Posterior vena cava (tissue), 2 donors: ENCODE measurements around the gene DLX3. TPM values are rescaled to one million over a fixed set of nuclear protein-coding genes. Genes with fewer than 3 reads are reported as not detected.

ENCODE experiments used
- DNase-seq: peaks from one replicate; pipeline ENCODE4 v3.0.0-alpha.2; 2020; ENCODE audit warnings: low spot score
- intact Hi-C, 2 donors: fragments of 100-400 bp; cut with DNase I; formaldehyde crosslinking; loops; one replicate each; pipeline versions ENCODE4 v1.14.1 to v1.14.2; 2022 to 2023
- total RNA-seq, 2 donors: library from RNA; stranded (reverse); fragmentation: NEBNext Ultra II Directional; extraction: Animal tissue kit (Norgen Biotek cat#: 25700); gene quantifications; one replicate each; pipeline ENCODE4 v1.2.1, GENCODE V29; 2021
- donor health status: DM: yes; HTN: yes; CAD: no.
- donor health status: DM: yes; HTN: yes; CAD: no.

DLX3 gene
- total RNA-seq, 2 donors from 2014 or later: 0.23 TPM; not detected in 1

GRCh38 chr17:49980703-49981197 is 14.3 kb downstream of the DLX3 start:
- no peak for DNase-seq
- intact Hi-C loops: no loop called here

GRCh38 chr17:49979748-49980479 is 15.1 kb downstream of the DLX3 start:
- intact Hi-C loops: no loop called here
- DNase-seq: no peak

GRCh38 chr17:49978501-49978900 is 16.5 kb downstream of the DLX3 start:
- no peak for DNase-seq

GRCh38 chr17:49977463-49978389 is 17.3 kb downstream of the DLX3 start:
- DNase-seq: no peak
- intact Hi-C loops: no loop called here

More at GRCh38 chr17:49978501-49978900, 16.5 kb downstream of the DLX3 start:
- intact Hi-C loops: no loop called here

- intact Hi-C loops: no loop called here
These were observed 18.2 kb downstream of the DLX3 start for GRCh38 chr17:49976828-49977202.

GRCh38 chr17:49976163-49976827 is 18.7 kb downstream of the DLX3 start:
- intact Hi-C loops: no loop called here

More at GRCh38 chr17:49976828-49977202, 18.2 kb downstream of the DLX3 start:
- no peak for DNase-seq

GRCh38 chr17:49975531-49975930 is 19.5 kb downstream of the DLX3 start:
- intact Hi-C loops: no loop called here
- DNase-seq: no peak

More at GRCh38 chr17:49976163-49976827, 18.7 kb downstream of the DLX3 start:
- no peak for DNase-seq

GRCh38 chr17:49973271-49973615 is 21.8 kb downstream of the DLX3 start:
- no peak for DNase-seq
- intact Hi-C loops: no loop called here

GRCh38 chr17:49972486-49973270 is 22.3 kb downstream of the DLX3 start:
- DNase-seq: no peak
- intact Hi-C loops: no loop called here

GRCh38 chr17:49971848-49972485 is 23.1 kb downstream of the DLX3 start:
- intact Hi-C loops: no loop called here
- no peak for DNase-seq

- intact Hi-C loops: no loop called here
- DNase-seq: no peak
These were observed 23.7 kb downstream of the DLX3 start for GRCh38 chr17:49971199-49971847.

- intact Hi-C loops: no loop called here
- no peak for DNase-seq
These were observed 24.5 kb downstream of the DLX3 start for GRCh38 chr17:49970498-49970897.

- intact Hi-C loops: no loop called here
- no peak for DNase-seq
These were observed 25.1 kb downstream of the DLX3 start for GRCh38 chr17:49969795-49970389.

GRCh38 chr17:49969134-49969759 is 25.8 kb downstream of the DLX3 start, which contains the start of gene DLX4:
DLX4 (plus strand) TSS chr17:49969190; CDS start chr17:49969469, 279 bp downstream.
- intact Hi-C loops: no loop called here
- DNase-seq: peak; percentile 89

- intact Hi-C loops: no loop called here
- no peak for DNase-seq
These were observed 26.5 kb downstream of the DLX3 start for GRCh38 chr17:49968405-49969133.

- DNase-seq: no peak
- intact Hi-C loops: no loop called here
These were observed 27.2 kb downstream of the DLX3 start for GRCh38 chr17:49967621-49968404.
